K562 (cell line): Measurements from ENCODE around the gene PARP9. TPM values are rescaled to one million over a fixed set of nuclear protein-coding genes. Genes with fewer than 3 reads are reported as not detected.

Experiments used
- ATAC-seq: fragments of 200-7000 bp; cut with Tn5 transposase; 3 replicates; pipeline ENCODE4 v1.9.1; 2020; ENCODE audit warnings: moderate library complexity
- BruUV-seq: library from RNA; stranded (reverse); fragments of 400-500 nt; replicated peaks from 2 replicates; lab custom pipeline; 2021; lab: Mats Ljungman, UMichigan
- CTCF ChIA-PET: fragments of 300-600 bp; formaldehyde crosslinking; extraction: SDS; loops from one replicate; lab custom pipeline; 2021; ENCODE audit warnings: low intra/inter-chr PET ratio; lab: Yijun Ruan, JAX
- POLR2A ChIA-PET: fragments of 300-600, 350-650 bp; sonication (Branson Sonifier 250); formaldehyde crosslinking; extraction: SDS; loops from one replicate; lab custom pipeline; 2021; ENCODE audit warnings: antibody characterized with exemption, inconsistent platforms; lab: Yijun Ruan, JAX
- DNase-seq, 4 experiments: peaks; one replicate each; pipeline versions ENCODE4 v3.0.0 to v3.0.0-alpha.2; 2011 to 2018; ENCODE audit warnings: low spot score in 3 of 4, mixed read lengths in 3 of 4; ENCODE audit errors: extremely low read depth in 1 of 4
- FAIRE-seq: peaks from 2 replicates; lab custom pipeline; 2011; peaks lifted over from hg19 to GRCh38; lab: Jason Lieb, UNC
- H2AFZ ChIP-seq: 2 replicates; pipeline ENCODE4 v1.6.0; 2011; ENCODE audit warnings: low read depth, low read length, control low read depth, inconsistent platforms
- H3K27ac ChIP-seq: fragments of 200-600 bp; 3 replicates; pipeline ENCODE4 v1.8.0; 2011; ENCODE audit warnings: low read depth, mild to moderate bottlenecking, control low read depth, inconsistent platforms, low read length, moderate library complexity, mixed read lengths; ENCODE audit errors: extremely low read depth
- H3K27me3 ChIP-seq, 2 experiments: fragments of 300-600 bp in 1 of 2; 2 replicates in 1 of 2; 3 replicates in 1 of 2; pipeline versions ENCODE4 v1.6.0 to v1.8.0; 2011; ENCODE audit warnings: inconsistent platforms in 2 of 2, low read length in 2 of 2, mild to moderate bottlenecking in 1 of 2, mixed read lengths in 1 of 2, moderate library complexity in 1 of 2; ENCODE audit not compliant: control insufficient read depth in 2 of 2, insufficient read depth in 2 of 2
- H3K36me3 ChIP-seq: fragments of 300-600 bp; 3 replicates; pipeline ENCODE4 v1.8.0; 2011; ENCODE audit warnings: mild to moderate bottlenecking, low read length, inconsistent platforms; ENCODE audit not compliant: control insufficient read depth, insufficient read depth
- H3K4me1 ChIP-seq, 2 experiments: fragments of 200-600 bp in 1 of 2; replicated peaks in 1 of 2; 2 replicates in 1 of 2; 3 replicates in 1 of 2; pipeline versions ENCODE4 v1.5.1 to v1.8.0; 2011; ENCODE audit warnings: inconsistent platforms in 2 of 2, low read length in 2 of 2, mild to moderate bottlenecking in 1 of 2, mixed read lengths in 1 of 2, moderate library complexity in 1 of 2; ENCODE audit not compliant: control insufficient read depth in 2 of 2, insufficient read depth in 2 of 2
- H3K4me2 ChIP-seq: 2 replicates; pipeline ENCODE4 v1.6.1; 2011; ENCODE audit warnings: low read length, control low read depth, inconsistent platforms, mixed read lengths; ENCODE audit not compliant: insufficient read depth
- H3K4me3 ChIP-seq: fragments of 200-600 bp; sonication (generic), shearing (Covaris generic); 2 replicates; pipeline ENCODE4 v1.5.1; 2016; ENCODE audit warnings: control low read depth, inconsistent platforms
- H3K79me2 ChIP-seq: fragments of 200-600 bp; 3 replicates; pipeline ENCODE4 v1.8.0; 2011; ENCODE audit warnings: low read length, inconsistent platforms; ENCODE audit not compliant: control insufficient read depth, insufficient read depth
- H3K9ac ChIP-seq, 2 experiments: 2 replicates each; pipeline versions ENCODE4 v1.6.0 to v1.6.1; 2011; ENCODE audit warnings: low read depth in 2 of 2, low read length in 2 of 2, control low read depth in 1 of 2, inconsistent platforms in 1 of 2, mild to moderate bottlenecking in 1 of 2, mixed read lengths in 1 of 2; ENCODE audit not compliant: insufficient read depth in 1 of 2
- H3K9me1 ChIP-seq: one replicate; pipeline ENCODE4 v1.6.0; 2011; ENCODE audit warnings: inconsistent platforms, mild to moderate bottlenecking, low read length, moderate library complexity; ENCODE audit not compliant: control insufficient read depth, insufficient read depth
- H3K9me3 ChIP-seq: replicated peaks from 2 replicates; pipeline ENCODE4 v1.5.1; 2011; ENCODE audit warnings: low read depth, low read length, inconsistent platforms; ENCODE audit not compliant: control insufficient read depth, insufficient read depth
- H4K20me1 ChIP-seq: replicated peaks from 2 replicates; pipeline ENCODE4 v1.6.1; 2011; ENCODE audit warnings: low read length, inconsistent platforms, mixed read lengths; ENCODE audit not compliant: control insufficient read depth, insufficient read depth
- ATF7 ChIP-seq: fragments of 450-650 bp; IDR thresholded peaks from 2 replicates; pipeline ENCODE4 v1.7.1; 2014; ENCODE audit warnings: mild to moderate bottlenecking, moderate library complexity
- CBX3 ChIP-seq, 2 experiments: IDR thresholded peaks; 1 replicate in 1 of 2; 2 replicates in 1 of 2; pipeline ENCODE4 v1.6.1; 2012; ENCODE audit warnings: inconsistent platforms in 2 of 2, low read length in 2 of 2, borderline replicate concordance in 1 of 2, control low read depth in 1 of 2
- ETS2 ChIP-seq: IDR thresholded peaks from 2 replicates; pipeline ENCODE4 v1.6.1; 2016; ENCODE audit warnings: borderline replicate concordance, missing genetic modification characterization, mild to moderate bottlenecking, moderate library complexity, missing compliant biosample characterization; ENCODE audit not compliant: poor library complexity, severe bottlenecking
- ETV6 ChIP-seq, 3 experiments: fragments of 150-350 bp in 1 of 3; sonication (generic) in 1 of 3; formaldehyde crosslinking in 1 of 3; IDR thresholded peaks; 2 replicates each; pipeline versions ENCODE4 v1.6.1 to v1.8.0; 2014 to 2022; ENCODE audit warnings: borderline replicate concordance in 2 of 3, low read depth in 2 of 3, antibody characterized with exemption in 1 of 3, low read length in 1 of 3, mild to moderate bottlenecking in 1 of 3, missing genetic modification reagents in 1 of 3
- FOXA3 ChIP-seq, 2 experiments: fragments of 450-650 bp in 1 of 2; sonication (generic) in 1 of 2; formaldehyde crosslinking; IDR thresholded peaks in 1 of 2; conservative IDR thresholded peaks in 1 of 2; 2 replicates each; pipeline versions ENCODE4 v1.4.0 to v1.8.0; 2020 to 2022; ENCODE audit warnings: mild to moderate bottlenecking in 2 of 2, missing genetic modification reagents in 1 of 2
- FOXJ2 ChIP-seq: fragments of 200-800 bp; sonication (Bioruptor generic); IDR thresholded peaks from 2 replicates; pipeline ENCODE4 v1.6.1; 2016; ENCODE audit warnings: missing genetic modification characterization, missing compliant biosample characterization
- GTF2F1 ChIP-seq: IDR thresholded peaks from 2 replicates; pipeline ENCODE4 v1.6.1; 2011; ENCODE audit warnings: low read depth, low read length, improper control_type of control experiment
- KAT8 ChIP-seq: fragments of 450-650 bp; IDR thresholded peaks from 2 replicates; pipeline ENCODE4 v1.6.1; 2016; ENCODE audit warnings: low read depth, mild to moderate bottlenecking
- NFYB ChIP-seq: IDR thresholded peaks from 2 replicates; pipeline ENCODE4 v1.6.1; 2011; ENCODE audit warnings: mild to moderate bottlenecking, moderate library complexity; ENCODE audit not compliant: insufficient read length; ENCODE audit errors: extremely low read depth
- NRF1 ChIP-seq, 2 experiments: fragments of 450-650 bp; IDR thresholded peaks in 1 of 2; conservative IDR thresholded peaks in 1 of 2; 2 replicates each; pipeline ENCODE4 v1.6.1; 2014; ENCODE audit warnings: mild to moderate bottlenecking in 2 of 2
- SNAPC5 ChIP-seq: fragments of 250-450 bp; sonication (Bioruptor Pico); IDR thresholded peaks from 2 replicates; pipeline ENCODE4 v1.8.0; 2021; ENCODE audit warnings: moderate library complexity, mild to moderate bottlenecking, inconsistent platforms
- SRSF9 ChIP-seq: fragments of 200-400 bp; formaldehyde crosslinking; IDR thresholded peaks from 2 replicates; pipeline ENCODE4 v1.6.1; 2017; ENCODE audit warnings: low read depth, low read length, borderline replicate concordance
- STAT5A ChIP-seq: IDR thresholded peaks from 2 replicates; pipeline ENCODE4 v1.6.1; 2012; ENCODE audit warnings: low read length, inconsistent platforms, borderline replicate concordance
- ZC3H11A ChIP-seq: IDR thresholded peaks from 2 replicates; pipeline ENCODE4 v1.6.1; 2012; ENCODE audit warnings: low read depth, low read length, improper control_type of control experiment
- ZNF507 ChIP-seq: conservative IDR thresholded peaks from 2 replicates; pipeline ENCODE4 v1.6.1; 2017; ENCODE audit warnings: missing genetic modification characterization, missing compliant biosample characterization
- ZNF592 ChIP-seq: fragments of 450-650 bp; IDR thresholded peaks from 2 replicates; pipeline ENCODE4 v1.6.1; 2017; ENCODE audit warnings: antibody characterized with exemption, mild to moderate bottlenecking
- ZNF668 ChIP-seq: fragments of 250-450 bp; sonication (Bioruptor Pico); IDR thresholded peaks from 2 replicates; pipeline ENCODE4 v1.8.0; 2022; ENCODE audit warnings: mild to moderate bottlenecking, inconsistent platforms
- ZNF764 ChIP-seq: fragments of 250-450 bp; sonication (Bioruptor Pico); IDR thresholded peaks from 2 replicates; pipeline ENCODE4 v1.4.0; 2020; ENCODE audit warnings: low read depth, mild to moderate bottlenecking, moderate library complexity
- WGBS: fragments of 100-300 bp; shearing (Covaris generic); methylation state at CpG from one replicate; pipeline ENCODE4 v1.1.6; 2016; ENCODE audit warnings: low coverage, mixed read lengths; ENCODE audit not compliant: insufficient coverage; ENCODE audit errors: missing lambda C conversion rate; 5-methylcytosine and 5-hydroxymethylcytosine counted together
- in situ Hi-C: fragments of 300-500 bp; cut with MboI; formaldehyde crosslinking; loops from 4 replicates; pipeline ENCODE4 v1.15.0; 2018; ENCODE audit warnings: inconsistent platforms, mixed read lengths
- intact Hi-C: fragments of 100-400 bp; cut with micrococcal nuclease; formaldehyde crosslinking; loops from 2 replicates; pipeline ENCODE4 v1.14.2; 2022
- polyA plus RNA-seq, 8 experiments: library from polyadenylated mRNA; depleted of rRNA in 4 of 8; stranded (reverse) in 5 of 8; unstranded in 3 of 8; fragments of >200 nt; fragmentation: Nextera tagmentation in 2 of 8; fragmentation: Illumina TruSeq in 1 of 8; extraction: Ambion mirVana in 2 of 8; extraction: Trizol in 1 of 8; gene quantifications; 2 replicates each; pipeline versions ENCODE4 v1.2.1 to v1.2.3, GENCODE V29; 2011 to 2014; ENCODE audit warnings: inconsistent platforms in 1 of 8, missing spikeins in 1 of 8
- total RNA-seq, 7 experiments: library from RNA; depleted of rRNA in 6 of 7; stranded (reverse); fragments of >200 nt in 6 of 7; fragmentation: Illumina TruSeq in 2 of 7; extraction: Trizol in 2 of 7; gene quantifications; 2 replicates each; pipeline versions ENCODE4 v1.2.1 to v1.2.3, GENCODE V29; 2011 to 2021; ENCODE audit warnings: low replicate concordance in 1 of 7

Gene PARP9
- total and polyA plus RNA-seq, 9 of the 15 experiments (the other 6 are each of a cell fraction or from before 2014, with no cell fraction given), result 2.1 to 4.8 (median 3.4) TPM

- Histone ChIP-seq H3K4me1 (peaks cover 2 to 8% of the 10 kb centered on the region in 2 experiments; a peak in 4 of 5 replicates), H3K27ac (peak overlapping the region; percentile 66), H3K4me2 (peak overlapping the region; percentile 35), H3K9me3 (no peaks in the 10 kb centered on the region), H2AFZ (peak overlapping the region; percentile 97), H3K27me3 (no peaks in the 10 kb centered on the region), H3K4me3 (no peak overlapping the region), H3K9ac (peak overlapping the region in 1 of 2 experiments; percentile 53; a peak in 3 of 4 replicates), H3K79me2 (peaks cover 26% of the 10 kb centered on the region), H3K9me1 (no peaks in the 10 kb centered on the region), H3K36me3 (no peaks in the 10 kb centered on the region), H4K20me1 (0 out of 2 replicates have a peak, but pooled peaks cover 3% of the 10 kb centered on the region)
- peak; percentile 61 for FAIRE-seq
- WGBS, result 22% methylated on average over 5 of the region's 6 CpGs
- peak; percentile 11 for ATAC-seq
- CTCF ChIA-PET, result no interaction called here
- intact Hi-C loops, result loop anchor here (5.0 kb wide), 1 partner anchor 60 kb away; no protein-coding TSS in a partner anchor
- DNase-seq, result peak in 3 of 4 experiments; percentile 10 to 54 (median 29)
- in situ Hi-C loops, result no loop called here
- POLR2A ChIA-PET, result interaction anchor here (1.2 kb wide), 1 partner anchor 15 kb away, joined by 4 read pairs; no protein-coding TSS in a partner anchor
- BruUV-seq, result no TSS peak
- TF ChIP-seq NRF1 (conservative IDR thresholded peaks at IDR 0.05 in 1 of 2, IDR thresholded peaks at IDR 0.05 in 1 of 2), result no peak
- TF ChIP-seq ZC3H11A, result no peak
- no peak for TF ChIP-seq ATF7
- 0 out of 2 replicates have a peak, but pooled peaks have one; percentile 35 for TF ChIP-seq ZNF592
- 0 out of 2 replicates have a peak, but pooled peaks have one; percentile 20 for TF ChIP-seq FOXJ2 (tag)
- TF ChIP-seq ZNF764, result no peak
- no peak for TF ChIP-seq SNAPC5 (CRISPR knock-in tag)
- no peak for TF ChIP-seq ETV6 (IDR thresholded peaks at IDR 0.05; ENCODE audit: borderline replicate concordance in 1 of 2, low read depth in 2 of 2, low read length in 1 of 2)
- TF ChIP-seq ETV6 (CRISPR knock-in tag; IDR thresholded peaks at IDR 0.05; ENCODE audit: borderline replicate concordance), result no peak
- TF ChIP-seq ZNF507 (tag), result no peak
- TF ChIP-seq CBX3 (IDR thresholded peaks at IDR 0.05; ENCODE audit: borderline replicate concordance in 1 of 2, low read length in 2 of 2), result no peak
- no peak for TF ChIP-seq ETS2
- no peak for TF ChIP-seq STAT5A
- TF ChIP-seq ZNF668 (CRISPR knock-in tag), result no peak
- no peak for TF ChIP-seq KAT8
- TF ChIP-seq FOXA3 (CRISPR knock-in tag; conservative IDR thresholded peaks at IDR 0.05 in 1 of 2, IDR thresholded peaks at IDR 0.05 in 1 of 2), result no peak
- no peak for TF ChIP-seq GTF2F1
- peak; percentile 23 for TF ChIP-seq NFYB
- no peak for TF ChIP-seq SRSF9
Observed at GRCh38 chr3:122516846-122517360, 47.2 kb downstream of the PARP9 start.
